Measurements from ENCODE around the gene CEP162. TPM values are rescaled to one million over a fixed set of nuclear protein-coding genes. Genes with fewer than 3 reads are reported as not detected.
"Not testable (repeated sequence)": the region's sequence is repeated elsewhere in the genome, so short reads cannot be mapped to it uniquely, and the experiment has no call there.

Gene CEP162
- total RNA-seq, 1 experiment from 2014 or later: 12.1 TPM

DNA sequence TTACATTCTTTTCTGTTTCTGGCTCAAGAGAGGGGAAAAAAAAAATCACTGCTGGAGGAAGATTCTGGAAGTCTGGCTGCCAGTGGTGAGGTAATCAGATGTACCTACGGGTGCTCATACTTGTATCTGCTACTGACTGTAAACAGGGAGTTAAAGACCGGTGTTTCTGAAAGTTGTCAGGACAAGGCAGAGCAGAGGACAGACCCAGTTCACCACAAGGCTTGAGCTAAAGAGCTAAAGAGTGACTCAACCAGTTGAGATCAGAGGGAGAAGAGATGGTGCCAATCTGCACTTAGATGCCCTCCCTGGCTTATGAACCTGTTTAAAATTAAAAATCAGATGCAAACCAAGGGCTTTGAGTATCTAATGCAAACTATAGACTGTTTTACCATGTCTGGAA is 55.4 kb downstream of the CEP162 start:
- Histone ChIP-seq H3K4me3 (ENCODE audit: low read depth, low read length, poor library complexity, severe bottlenecking) (no peak overlapping the region), H3K4me1 (ENCODE audit: insufficient read depth, low read length, poor library complexity, severe bottlenecking) (no peaks in the 10 kb centered on the region), H3K27ac (ENCODE audit: low read depth, low read length, poor library complexity, severe bottlenecking) (no peak overlapping the region), H3K36me3 (ENCODE audit: insufficient read depth, low read length, poor library complexity, severe bottlenecking) (no peaks in the 10 kb centered on the region), H3K27me3 (replicated peaks; ENCODE audit: insufficient read depth, low read depth, low read length, poor library complexity) (no peaks in the 10 kb centered on the region), H3K9me3 (ENCODE audit: low read depth, low read length, poor library complexity, severe bottlenecking) (no peaks in the 10 kb centered on the region)
- no peak for TF ChIP-seq EZH2 (IDR thresholded peaks at IDR 0.05; ENCODE audit: borderline replicate concordance, low read depth, low read length, poor library complexity, severe bottlenecking)
- TF ChIP-seq, protein P1, sequence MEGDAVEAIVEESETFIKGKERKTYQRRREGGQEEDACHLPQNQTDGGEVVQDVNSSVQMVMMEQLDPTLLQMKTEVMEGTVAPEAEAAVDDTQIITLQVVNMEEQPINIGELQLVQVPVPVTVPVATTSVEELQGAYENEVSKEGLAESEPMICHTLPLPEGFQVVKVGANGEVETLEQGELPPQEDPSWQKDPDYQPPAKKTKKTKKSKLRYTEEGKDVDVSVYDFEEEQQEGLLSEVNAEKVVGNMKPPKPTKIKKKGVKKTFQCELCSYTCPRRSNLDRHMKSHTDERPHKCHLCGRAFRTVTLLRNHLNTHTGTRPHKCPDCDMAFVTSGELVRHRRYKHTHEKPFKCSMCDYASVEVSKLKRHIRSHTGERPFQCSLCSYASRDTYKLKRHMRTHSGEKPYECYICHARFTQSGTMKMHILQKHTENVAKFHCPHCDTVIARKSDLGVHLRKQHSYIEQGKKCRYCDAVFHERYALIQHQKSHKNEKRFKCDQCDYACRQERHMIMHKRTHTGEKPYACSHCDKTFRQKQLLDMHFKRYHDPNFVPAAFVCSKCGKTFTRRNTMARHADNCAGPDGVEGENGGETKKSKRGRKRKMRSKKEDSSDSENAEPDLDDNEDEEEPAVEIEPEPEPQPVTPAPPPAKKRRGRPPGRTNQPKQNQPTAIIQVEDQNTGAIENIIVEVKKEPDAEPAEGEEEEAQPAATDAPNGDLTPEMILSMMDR (conservative IDR thresholded peaks at IDR 0.05; ENCODE audit: low read depth, low read length): no peak
- DNase-seq (ENCODE audit: low spot score): no peak
- CTCF ChIA-PET: no interaction called here
- intact Hi-C loops (cut with micrococcal nuclease; ENCODE audit: unreplicated experiment): no loop called here
- BruUV-seq (replicated peaks): no TSS peak
- POLR2A ChIA-PET (ENCODE audit: low non-redundant PET): no interaction called here

GRCh38 chr6:84167457-84167856 is 60.0 kb downstream of the CEP162 start:
- intact Hi-C loops (cut with micrococcal nuclease; ENCODE audit: unreplicated experiment): no loop called here
- Histone ChIP-seq H3K9me3 (ENCODE audit: low read depth, low read length, poor library complexity, severe bottlenecking) (no peaks in the 10 kb centered on the region), H3K36me3 (ENCODE audit: insufficient read depth, low read length, poor library complexity, severe bottlenecking) (no peaks in the 10 kb centered on the region), H3K4me3 (ENCODE audit: low read depth, low read length, poor library complexity, severe bottlenecking) (no peak overlapping the region), H3K4me1 (ENCODE audit: insufficient read depth, low read length, poor library complexity, severe bottlenecking) (no peaks in the 10 kb centered on the region), H3K27ac (ENCODE audit: low read depth, low read length, poor library complexity, severe bottlenecking) (no peak overlapping the region), H3K27me3 (replicated peaks; ENCODE audit: insufficient read depth, low read depth, low read length, poor library complexity) (no peaks in the 10 kb centered on the region)
- TF ChIP-seq EZH2 (IDR thresholded peaks at IDR 0.05; ENCODE audit: borderline replicate concordance, low read depth, low read length, poor library complexity, severe bottlenecking): no peak
- TF ChIP-seq, protein P1 (conservative IDR thresholded peaks at IDR 0.05; ENCODE audit: low read depth, low read length): no peak
- DNase-seq (ENCODE audit: low spot score): no peak
- no TSS peak for BruUV-seq (replicated peaks)
- CTCF ChIA-PET: no interaction called here
- POLR2A ChIA-PET (ENCODE audit: low non-redundant PET): no interaction called here

DNA sequence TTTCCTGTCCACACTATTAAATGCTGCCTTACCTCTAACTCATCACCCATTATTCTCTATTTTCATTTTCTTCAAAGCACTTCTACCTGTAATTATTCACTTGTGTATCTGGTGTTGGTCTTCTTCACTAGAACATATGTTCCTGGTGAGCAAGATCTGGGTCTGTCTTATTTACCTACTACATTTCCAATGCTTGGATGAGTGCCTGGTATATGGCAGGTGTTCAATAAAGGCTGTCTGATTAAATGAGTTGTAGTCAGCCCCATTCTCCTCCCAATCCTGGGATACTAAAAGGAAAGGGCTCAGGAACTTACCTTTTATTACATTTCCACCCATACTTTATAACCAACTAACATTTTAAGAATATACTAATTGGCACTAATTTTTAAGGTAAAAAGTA is 61.0 kb downstream of the CEP162 start:
- ChIA-PET CTCF (no interaction called here), POLR2A (ENCODE audit: low non-redundant PET) (no interaction called here)
- intact Hi-C loops (cut with micrococcal nuclease; ENCODE audit: unreplicated experiment): no loop called here
- BruUV-seq (replicated peaks): no TSS peak
- Histone ChIP-seq H3K36me3 (ENCODE audit: insufficient read depth, low read length, poor library complexity, severe bottlenecking) (no peaks in the 10 kb centered on the region), H3K9me3 (ENCODE audit: low read depth, low read length, poor library complexity, severe bottlenecking) (no peaks in the 10 kb centered on the region), H3K4me3 (ENCODE audit: low read depth, low read length, poor library complexity, severe bottlenecking) (no peak overlapping the region), H3K27ac (ENCODE audit: low read depth, low read length, poor library complexity, severe bottlenecking) (no peak overlapping the region), H3K27me3 (replicated peaks; ENCODE audit: insufficient read depth, low read depth, low read length, poor library complexity) (no peaks in the 10 kb centered on the region), H3K4me1 (ENCODE audit: insufficient read depth, low read length, poor library complexity, severe bottlenecking) (no peaks in the 10 kb centered on the region)
- no peak for TF ChIP-seq EZH2 (IDR thresholded peaks at IDR 0.05; ENCODE audit: borderline replicate concordance, low read depth, low read length, poor library complexity, severe bottlenecking)
- TF ChIP-seq, protein P1 (conservative IDR thresholded peaks at IDR 0.05; ENCODE audit: low read depth, low read length): no peak
- no peak for DNase-seq (ENCODE audit: low spot score)

DNA sequence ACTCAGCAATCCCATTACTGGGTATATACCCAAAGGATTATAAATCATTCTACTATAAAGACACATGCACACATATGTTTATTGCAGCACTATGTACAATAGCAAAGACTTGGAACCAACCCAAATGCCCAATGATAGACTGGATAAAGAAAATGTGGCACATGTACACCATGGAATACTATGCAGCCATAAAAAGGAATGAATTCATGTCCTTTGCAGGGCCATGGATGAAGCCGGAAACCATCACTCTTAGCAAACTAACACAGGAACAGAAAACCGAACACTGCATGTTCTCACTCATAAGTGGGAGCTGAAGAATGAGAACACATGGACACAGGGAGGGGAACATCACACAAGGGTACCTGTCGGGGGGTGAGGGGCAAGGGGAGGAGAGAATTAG is 63.1 kb downstream of the CEP162 start:
- H3K4me1 ChIP-seq (ENCODE audit: insufficient read depth, low read length, poor library complexity, severe bottlenecking); intact Hi-C loops (cut with micrococcal nuclease; ENCODE audit: unreplicated experiment); H3K27me3 ChIP-seq (replicated peaks; ENCODE audit: insufficient read depth, low read depth, low read length, poor library complexity); H3K9me3 ChIP-seq (ENCODE audit: low read depth, low read length, poor library complexity, severe bottlenecking); CTCF ChIA-PET; POLR2A ChIA-PET (ENCODE audit: low non-redundant PET); DNase-seq (ENCODE audit: low spot score); BruUV-seq (replicated peaks); H3K27ac ChIP-seq (ENCODE audit: low read depth, low read length, poor library complexity, severe bottlenecking); H3K4me3 ChIP-seq (ENCODE audit: low read depth, low read length, poor library complexity, severe bottlenecking); H3K36me3 ChIP-seq (ENCODE audit: insufficient read depth, low read length, poor library complexity, severe bottlenecking): not testable (repeated sequence)

Measured in A673 (cell line).